ENCODE measurements around the gene FOXJ1.

FOXJ1 gene

DNA sequence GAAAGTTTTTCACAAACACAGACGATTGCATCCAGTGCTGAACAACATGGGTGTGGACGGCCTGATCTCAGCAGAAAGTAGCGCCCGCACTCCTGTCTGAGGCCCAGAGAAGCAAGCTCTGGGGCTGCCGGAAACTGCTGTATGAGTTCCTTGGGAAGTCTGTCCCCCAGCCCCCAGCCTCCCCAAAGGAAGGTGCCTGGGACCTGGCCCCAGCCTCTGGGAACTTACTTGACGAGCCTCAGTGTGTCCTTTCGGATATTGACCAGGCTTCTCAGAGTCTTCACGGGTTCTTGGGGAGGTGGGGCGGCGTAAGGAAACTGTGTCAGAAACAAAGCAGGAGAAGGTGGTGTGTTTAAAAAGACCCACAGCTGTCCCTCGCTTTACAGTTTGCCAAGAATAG is 32.4 kb upstream of the FOXJ1 start:
- Histone ChIP-seq H3K27ac (ENCODE audit: extremely low read depth, low read depth, low read length) (no peak overlapping the region), H3K4me3 (ENCODE audit: low read depth, low read length) (no peak overlapping the region), H3K9me3 (ENCODE audit: control insufficient read depth, insufficient read depth, low read depth, low read length) (no peaks in the 10 kb centered on the region), H3K4me1 (ENCODE audit: control insufficient read depth, insufficient read depth, low read length) (no peaks in the 10 kb centered on the region), H3K36me3 (ENCODE audit: control insufficient read depth in 2 of 2, insufficient read depth in 1 of 2, low read length in 2 of 2) (peaks cover 0 to 4% of the 10 kb centered on the region in 2 experiments; a peak in 2 of 3 replicates)
- CTCF ChIA-PET: interaction anchor here (0.5 to 5.0 kb wide), 7 partner anchors 8 to 262 kb away, joined by 3 to 41 read pairs (median 3); no protein-coding TSS in a partner anchor
- POLR2A ChIA-PET: no interaction called here
- TF ChIP-seq, protein P1, sequence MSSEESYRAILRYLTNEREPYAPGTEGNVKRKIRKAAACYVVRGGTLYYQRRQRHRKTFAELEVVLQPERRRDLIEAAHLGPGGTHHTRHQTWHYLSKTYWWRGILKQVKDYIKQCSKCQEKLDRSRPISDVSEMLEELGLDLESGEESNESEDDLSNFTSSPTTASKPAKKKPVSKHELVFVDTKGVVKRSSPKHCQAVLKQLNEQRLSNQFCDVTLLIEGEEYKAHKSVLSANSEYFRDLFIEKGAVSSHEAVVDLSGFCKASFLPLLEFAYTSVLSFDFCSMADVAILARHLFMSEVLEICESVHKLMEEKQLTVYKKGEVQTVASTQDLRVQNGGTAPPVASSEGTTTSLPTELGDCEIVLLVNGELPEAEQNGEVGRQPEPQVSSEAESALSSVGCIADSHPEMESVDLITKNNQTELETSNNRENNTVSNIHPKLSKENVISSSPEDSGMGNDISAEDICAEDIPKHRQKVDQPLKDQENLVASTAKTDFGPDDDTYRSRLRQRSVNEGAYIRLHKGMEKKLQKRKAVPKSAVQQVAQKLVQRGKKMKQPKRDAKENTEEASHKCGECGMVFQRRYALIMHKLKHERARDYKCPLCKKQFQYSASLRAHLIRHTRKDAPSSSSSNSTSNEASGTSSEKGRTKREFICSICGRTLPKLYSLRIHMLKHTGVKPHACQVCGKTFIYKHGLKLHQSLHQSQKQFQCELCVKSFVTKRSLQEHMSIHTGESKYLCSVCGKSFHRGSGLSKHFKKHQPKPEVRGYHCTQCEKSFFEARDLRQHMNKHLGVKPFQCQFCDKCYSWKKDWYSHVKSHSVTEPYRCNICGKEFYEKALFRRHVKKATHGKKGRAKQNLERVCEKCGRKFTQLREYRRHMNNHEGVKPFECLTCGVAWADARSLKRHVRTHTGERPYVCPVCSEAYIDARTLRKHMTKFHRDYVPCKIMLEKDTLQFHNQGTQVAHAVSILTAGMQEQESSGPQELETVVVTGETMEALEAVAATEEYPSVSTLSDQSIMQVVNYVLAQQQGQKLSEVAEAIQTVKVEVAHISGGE (tag by site-specific recombination; conservative IDR thresholded peaks at IDR 0.05; ENCODE audit: low read depth): no peak
- TF ChIP-seq ZNF555 (tag by site-specific recombination; conservative IDR thresholded peaks at IDR 0.05) (no peak), ZNF548 (tag by site-specific recombination; IDR thresholded peaks at IDR 0.05) (no peak), ZNF670 (tag by site-specific recombination; IDR thresholded peaks at IDR 0.05; ENCODE audit: low read depth) (no peak), PRDM1 (tag by site-specific recombination; IDR thresholded peaks at IDR 0.05) (no peak), MYNN (tag by site-specific recombination; IDR thresholded peaks at IDR 0.05; ENCODE audit: borderline replicate concordance) (no peak), GLIS2 (tag by site-specific recombination; IDR thresholded peaks at IDR 0.05) (no peak), ZNF221 (tag by site-specific recombination; IDR thresholded peaks at IDR 0.05; ENCODE audit: borderline replicate concordance) (no peak), REPIN1 (tag by site-specific recombination; IDR thresholded peaks at IDR 0.05; ENCODE audit: low read depth) (no peak), ZBTB20 (tag by site-specific recombination; IDR thresholded peaks at IDR 0.05) (no peak), ZNF2 (tag by site-specific recombination; IDR thresholded peaks at IDR 0.05) (no peak), ZNF768 (tag by site-specific recombination; IDR thresholded peaks at IDR 0.05) (no peak), ZNF138 (tag by site-specific recombination; IDR thresholded peaks at IDR 0.05; ENCODE audit: borderline replicate concordance) (no peak), OSR2 (tag by site-specific recombination; IDR thresholded peaks at IDR 0.05) (no peak)
- TF ChIP-seq, protein P2, sequence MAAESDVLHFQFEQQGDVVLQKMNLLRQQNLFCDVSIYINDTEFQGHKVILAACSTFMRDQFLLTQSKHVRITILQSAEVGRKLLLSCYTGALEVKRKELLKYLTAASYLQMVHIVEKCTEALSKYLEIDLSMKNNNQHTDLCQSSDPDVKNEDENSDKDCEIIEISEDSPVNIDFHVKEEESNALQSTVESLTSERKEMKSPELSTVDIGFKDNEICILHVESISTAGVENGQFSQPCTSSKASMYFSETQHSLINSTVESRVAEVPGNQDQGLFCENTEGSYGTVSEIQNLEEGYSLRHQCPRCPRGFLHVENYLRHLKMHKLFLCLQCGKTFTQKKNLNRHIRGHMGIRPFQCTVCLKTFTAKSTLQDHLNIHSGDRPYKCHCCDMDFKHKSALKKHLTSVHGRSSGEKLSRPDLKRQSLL (tag by site-specific recombination; IDR thresholded peaks at IDR 0.05): no peak
- TF ChIP-seq, protein P3, sequence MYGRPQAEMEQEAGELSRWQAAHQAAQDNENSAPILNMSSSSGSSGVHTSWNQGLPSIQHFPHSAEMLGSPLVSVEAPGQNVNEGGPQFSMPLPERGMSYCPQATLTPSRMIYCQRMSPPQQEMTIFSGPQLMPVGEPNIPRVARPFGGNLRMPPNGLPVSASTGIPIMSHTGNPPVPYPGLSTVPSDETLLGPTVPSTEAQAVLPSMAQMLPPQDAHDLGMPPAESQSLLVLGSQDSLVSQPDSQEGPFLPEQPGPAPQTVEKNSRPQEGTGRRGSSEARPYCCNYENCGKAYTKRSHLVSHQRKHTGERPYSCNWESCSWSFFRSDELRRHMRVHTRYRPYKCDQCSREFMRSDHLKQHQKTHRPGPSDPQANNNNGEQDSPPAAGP (tag by site-specific recombination; IDR thresholded peaks at IDR 0.05): no peak
- TF ChIP-seq, protein P4, sequence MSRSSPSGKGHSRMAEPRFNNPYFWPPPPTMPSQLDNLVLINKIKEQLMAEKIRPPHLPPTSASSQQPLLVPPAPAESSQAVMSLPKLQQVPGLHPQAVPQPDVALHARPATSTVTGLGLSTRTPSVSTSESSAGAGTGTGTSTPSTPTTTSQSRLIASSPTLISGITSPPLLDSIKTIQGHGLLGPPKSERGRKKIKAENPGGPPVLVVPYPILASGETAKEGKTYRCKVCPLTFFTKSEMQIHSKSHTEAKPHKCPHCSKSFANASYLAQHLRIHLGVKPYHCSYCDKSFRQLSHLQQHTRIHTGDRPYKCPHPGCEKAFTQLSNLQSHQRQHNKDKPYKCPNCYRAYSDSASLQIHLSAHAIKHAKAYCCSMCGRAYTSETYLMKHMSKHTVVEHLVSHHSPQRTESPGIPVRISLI (tag by site-specific recombination; IDR thresholded peaks at IDR 0.05): no peak
- TF ChIP-seq, protein P5, sequence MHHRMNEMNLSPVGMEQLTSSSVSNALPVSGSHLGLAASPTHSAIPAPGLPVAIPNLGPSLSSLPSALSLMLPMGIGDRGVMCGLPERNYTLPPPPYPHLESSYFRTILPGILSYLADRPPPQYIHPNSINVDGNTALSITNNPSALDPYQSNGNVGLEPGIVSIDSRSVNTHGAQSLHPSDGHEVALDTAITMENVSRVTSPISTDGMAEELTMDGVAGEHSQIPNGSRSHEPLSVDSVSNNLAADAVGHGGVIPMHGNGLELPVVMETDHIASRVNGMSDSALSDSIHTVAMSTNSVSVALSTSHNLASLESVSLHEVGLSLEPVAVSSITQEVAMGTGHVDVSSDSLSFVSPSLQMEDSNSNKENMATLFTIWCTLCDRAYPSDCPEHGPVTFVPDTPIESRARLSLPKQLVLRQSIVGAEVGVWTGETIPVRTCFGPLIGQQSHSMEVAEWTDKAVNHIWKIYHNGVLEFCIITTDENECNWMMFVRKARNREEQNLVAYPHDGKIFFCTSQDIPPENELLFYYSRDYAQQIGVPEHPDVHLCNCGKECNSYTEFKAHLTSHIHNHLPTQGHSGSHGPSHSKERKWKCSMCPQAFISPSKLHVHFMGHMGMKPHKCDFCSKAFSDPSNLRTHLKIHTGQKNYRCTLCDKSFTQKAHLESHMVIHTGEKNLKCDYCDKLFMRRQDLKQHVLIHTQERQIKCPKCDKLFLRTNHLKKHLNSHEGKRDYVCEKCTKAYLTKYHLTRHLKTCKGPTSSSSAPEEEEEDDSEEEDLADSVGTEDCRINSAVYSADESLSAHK (tag by site-specific recombination; IDR thresholded peaks at IDR 0.05): no peak

All from HEK293 (cell line).